Measurements from ENCODE around the gene B3GAT1. TPM values are rescaled to one million over a fixed set of nuclear protein-coding genes. Genes with fewer than 3 reads are reported as not detected.

Gene B3GAT1
- polyA plus RNA-seq, 3 donors: not detected

DNA sequence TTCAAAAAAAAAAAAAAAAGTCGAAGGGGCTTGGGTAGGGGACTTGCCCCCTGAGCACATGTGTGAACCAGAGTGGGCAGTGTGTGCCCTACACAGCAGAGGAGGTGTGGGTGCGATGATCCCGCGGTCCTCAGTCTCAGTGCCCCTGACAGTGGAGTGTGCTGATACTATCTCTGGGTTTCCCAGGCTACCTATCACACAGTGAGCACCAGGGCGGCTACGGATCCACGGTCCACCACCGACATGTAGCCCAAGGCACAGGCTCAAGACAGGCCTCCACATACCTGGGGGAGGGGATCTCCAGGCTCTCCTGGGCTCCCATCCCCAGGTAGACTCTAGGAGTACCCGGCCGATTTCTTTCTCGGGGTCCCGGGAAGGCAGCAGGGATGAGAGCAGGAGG lies 9.1 kb downstream of the B3GAT1 start:
- 84% methylated on average over 11 of the region's 12 CpGs for WGBS (ENCODE audit: insufficient coverage)
- Histone ChIP-seq H3K4me3 (replicated peaks in 1 of 3; ENCODE audit: low read depth in 2 of 3, low read length in 3 of 3) (no peak overlapping the region), H3K4me1 (ENCODE audit: control insufficient read depth in 1 of 2, insufficient read depth in 2 of 2, low read length in 2 of 2) (no peaks in the 10 kb centered on the region), H3K4me2 (replicated peaks; ENCODE audit: extremely low read depth, low read length, poor library complexity, severe bottlenecking) (no peak overlapping the region), H3K9me3 (replicated peaks in 1 of 2; ENCODE audit: control insufficient read depth in 1 of 2, insufficient read depth in 1 of 2, low read length in 2 of 2) (no peaks in the 10 kb centered on the region), H3K36me3 (replicated peaks in 1 of 2; ENCODE audit: control insufficient read depth in 1 of 2, insufficient read depth in 2 of 2, low read length in 2 of 2) (no peaks in the 10 kb centered on the region), H2AFZ (ENCODE audit: insufficient read depth, low read depth, low read length, poor library complexity, severe bottlenecking) (no peak overlapping the region), H3K27me3 (ENCODE audit: control insufficient read depth in 2 of 2, insufficient read depth in 2 of 2, low read length in 2 of 2) (no peaks in the 10 kb centered on the region), H4K20me1 (ENCODE audit: insufficient read depth, low read length) (no peaks in the 10 kb centered on the region), H3K27ac (ENCODE audit: low read depth in 1 of 2, low read length in 2 of 2) (no peak overlapping the region), H3K9ac (ENCODE audit: insufficient read depth, low read length, poor library complexity, severe bottlenecking) (no peak overlapping the region), H3K79me2 (ENCODE audit: insufficient read depth, low read length) (no peaks in the 10 kb centered on the region)
- intact Hi-C loops (cut with micrococcal nuclease): no loop called here
- H3K4me1 Mint-ChIP-seq: no peaks in the 10 kb centered on the region
- peaks cover 2 to 8% (median 6%) of the 10 kb centered on the region in 3 donors for H3K27me3 Mint-ChIP-seq (ENCODE audit: low read depth in 3 of 3)
- no peaks in the 10 kb centered on the region for H3K36me3 Mint-ChIP-seq
- H3K9me3 Mint-ChIP-seq: peaks cover 0 to 2% (median 0%) of the 10 kb centered on the region in 7 donors
- no peak overlapping the region for H3K4me3 Mint-ChIP-seq
- TF ChIP-seq, protein P1, sequence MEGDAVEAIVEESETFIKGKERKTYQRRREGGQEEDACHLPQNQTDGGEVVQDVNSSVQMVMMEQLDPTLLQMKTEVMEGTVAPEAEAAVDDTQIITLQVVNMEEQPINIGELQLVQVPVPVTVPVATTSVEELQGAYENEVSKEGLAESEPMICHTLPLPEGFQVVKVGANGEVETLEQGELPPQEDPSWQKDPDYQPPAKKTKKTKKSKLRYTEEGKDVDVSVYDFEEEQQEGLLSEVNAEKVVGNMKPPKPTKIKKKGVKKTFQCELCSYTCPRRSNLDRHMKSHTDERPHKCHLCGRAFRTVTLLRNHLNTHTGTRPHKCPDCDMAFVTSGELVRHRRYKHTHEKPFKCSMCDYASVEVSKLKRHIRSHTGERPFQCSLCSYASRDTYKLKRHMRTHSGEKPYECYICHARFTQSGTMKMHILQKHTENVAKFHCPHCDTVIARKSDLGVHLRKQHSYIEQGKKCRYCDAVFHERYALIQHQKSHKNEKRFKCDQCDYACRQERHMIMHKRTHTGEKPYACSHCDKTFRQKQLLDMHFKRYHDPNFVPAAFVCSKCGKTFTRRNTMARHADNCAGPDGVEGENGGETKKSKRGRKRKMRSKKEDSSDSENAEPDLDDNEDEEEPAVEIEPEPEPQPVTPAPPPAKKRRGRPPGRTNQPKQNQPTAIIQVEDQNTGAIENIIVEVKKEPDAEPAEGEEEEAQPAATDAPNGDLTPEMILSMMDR (IDR thresholded peaks at IDR 0.05): no peak
- H3K27ac Mint-ChIP-seq: no peak overlapping the region
- no peak for DNase-seq

DNA sequence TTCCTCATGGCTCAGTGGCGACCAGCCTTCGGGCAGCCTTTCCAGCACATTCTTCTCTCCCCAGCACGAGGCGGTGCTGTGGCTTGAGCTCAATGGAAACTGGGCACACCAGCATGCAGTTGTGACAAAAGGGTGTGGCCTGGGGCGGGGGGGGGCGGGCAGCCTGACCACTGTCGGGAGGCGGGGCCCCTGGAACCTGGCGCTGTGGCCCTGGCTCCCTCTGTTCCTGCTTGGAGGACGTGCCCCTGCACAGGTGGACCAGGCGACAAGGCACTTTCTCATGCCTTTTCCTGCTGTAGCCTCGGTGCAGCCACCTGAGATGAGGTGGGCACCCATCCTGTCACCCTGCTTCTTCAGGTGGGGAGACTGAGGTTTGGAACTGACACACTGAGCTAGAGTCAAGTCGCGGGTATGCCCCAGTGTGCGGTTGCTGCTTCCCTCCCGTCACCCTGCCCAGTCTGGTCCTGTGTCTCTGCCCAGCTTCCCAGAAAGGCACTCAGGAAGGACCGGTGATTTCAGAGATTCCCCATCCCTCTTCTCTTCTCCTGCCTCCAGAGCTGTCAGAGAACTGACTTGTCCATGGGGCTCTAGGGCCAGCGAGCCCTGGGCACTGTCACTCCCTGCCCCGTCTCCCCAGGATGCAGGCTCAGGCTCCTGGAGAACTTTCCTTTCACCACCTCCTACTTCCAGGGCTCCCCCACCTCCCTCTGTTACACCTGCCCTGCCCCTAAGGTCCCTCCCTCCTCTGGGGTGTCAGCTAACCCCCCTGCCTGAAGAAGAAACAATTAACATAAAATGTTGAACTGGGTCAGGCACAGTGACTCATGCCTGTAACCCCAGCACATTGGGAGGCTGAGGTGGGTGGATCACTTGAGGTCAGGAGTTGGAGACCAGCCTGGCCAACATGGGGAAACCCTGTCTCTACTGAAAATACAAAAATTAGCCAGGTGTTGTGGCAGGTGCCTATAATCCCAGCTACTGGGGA lies 9.9 kb downstream of the B3GAT1 start:
- Histone ChIP-seq H2AFZ (ENCODE audit: insufficient read depth, low read depth, low read length, poor library complexity, severe bottlenecking) (no peak overlapping the region), H3K9me3 (replicated peaks in 1 of 2; ENCODE audit: control insufficient read depth in 1 of 2, insufficient read depth in 1 of 2, low read length in 2 of 2) (no peaks in the 10 kb centered on the region), H3K27me3 (ENCODE audit: control insufficient read depth in 2 of 2, insufficient read depth in 2 of 2, low read length in 2 of 2) (no peaks in the 10 kb centered on the region), H3K9ac (ENCODE audit: insufficient read depth, low read length, poor library complexity, severe bottlenecking) (no peak overlapping the region), H3K79me2 (ENCODE audit: insufficient read depth, low read length) (no peaks in the 10 kb centered on the region), H4K20me1 (ENCODE audit: insufficient read depth, low read length) (no peaks in the 10 kb centered on the region), H3K4me3 (replicated peaks in 1 of 3; ENCODE audit: low read depth in 2 of 3, low read length in 3 of 3) (no peak overlapping the region), H3K36me3 (replicated peaks in 1 of 2; ENCODE audit: control insufficient read depth in 1 of 2, insufficient read depth in 2 of 2, low read length in 2 of 2) (no peaks in the 10 kb centered on the region), H3K4me1 (ENCODE audit: control insufficient read depth in 1 of 2, insufficient read depth in 2 of 2, low read length in 2 of 2) (no peaks in the 10 kb centered on the region), H3K4me2 (replicated peaks; ENCODE audit: extremely low read depth, low read length, poor library complexity, severe bottlenecking) (no peak overlapping the region), H3K27ac (ENCODE audit: low read depth in 1 of 2, low read length in 2 of 2) (no peak overlapping the region)
- TF ChIP-seq, protein P1 (IDR thresholded peaks at IDR 0.05): no peak
- Mint-ChIP-seq H3K9me3 (peaks cover 0 to 2% (median 0%) of the 10 kb centered on the region in 7 donors), H3K4me3 (no peak overlapping the region), H3K36me3 (no peaks in the 10 kb centered on the region), H3K4me1 (no peaks in the 10 kb centered on the region), H3K27me3 (ENCODE audit: low read depth in 3 of 3) (peaks cover 2 to 7% (median 7%) of the 10 kb centered on the region in 3 donors), H3K27ac (no peak overlapping the region)
- intact Hi-C loops (cut with micrococcal nuclease): no loop called here
- no peak for DNase-seq
- 79% methylated on average over 14 of the region's 19 CpGs for WGBS (ENCODE audit: insufficient coverage)

All from CD14-positive monocyte (primary cell).